GM12892 (cell line): ENCODE data around the gene TM9SF2.

Source experiments
- POLR2A ChIP-seq: IDR thresholded peaks from 2 replicates; pipeline ENCODE4 v1.6.1; 2011; ENCODE audit warnings: low read depth, low read length, control low read depth
- POLR2AphosphoS5 ChIP-seq: IDR thresholded peaks from 2 replicates; pipeline ENCODE4 v1.6.1; 2011; ENCODE audit warnings: low read depth, low read length, control low read depth
- TAF1 ChIP-seq: IDR thresholded peaks from 2 replicates; pipeline ENCODE4 v1.6.1; 2011; ENCODE audit warnings: low read depth, mild to moderate bottlenecking, control low read depth, low read length, borderline replicate concordance

DNA sequence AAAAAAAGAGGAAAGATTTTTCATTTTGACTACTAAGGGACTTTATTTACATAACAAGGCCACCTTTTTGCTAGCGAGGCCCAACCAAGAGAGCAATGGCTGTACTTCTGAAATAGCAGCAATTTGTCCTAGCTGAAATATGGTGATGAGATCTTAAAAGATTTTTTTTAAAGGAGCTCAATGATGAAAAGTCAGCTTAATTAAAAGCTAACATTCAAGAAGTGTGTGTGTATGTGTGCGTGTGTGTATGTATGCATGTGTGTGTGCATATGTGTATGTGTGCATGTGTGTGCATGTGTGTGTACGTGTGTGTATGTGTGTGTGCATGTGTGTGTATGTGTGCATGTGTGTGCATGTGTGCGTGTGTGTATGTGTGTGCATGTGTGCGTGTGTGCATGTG lies 24.6 kb upstream of the TM9SF2 start:
- TF ChIP-seq POLR2AphosphoS5 (no peak), POLR2A (no peak), TAF1 (no peak)
